ENCODE data around the gene ETV6. TPM values are rescaled to one million over a fixed set of nuclear protein-coding genes. Genes with fewer than 3 reads are reported as not detected.

Gene ETV6
- total RNA-seq, 6 donors from 2014 or later, result 22.2 to 93.2 (median 37.5) TPM

- H3K4me1 ChIP-seq, result peaks cover 51 to 70% (median 58%) of the 10 kb centered on the region in 4 donors
- TF ChIP-seq POLR2AphosphoS5 (IDR thresholded peaks at IDR 0.05), result no peak
- TF ChIP-seq EP300 (IDR thresholded peaks at IDR 0.05), result no peak
- no peak for TF ChIP-seq POLR2A (IDR thresholded peaks at IDR 0.05)
- 43 to 55% methylated on average over 2 of the region's 2 CpGs for WGBS, 2 donors
- peak overlapping the region; percentile 80 to 91 (median 83) for H3K27ac ChIP-seq
- H3K36me3 ChIP-seq, result no peaks in the 10 kb centered on the region
- H3K27me3 ChIP-seq, result no peaks in the 10 kb centered on the region
- ATAC-seq (ENCODE audit: low FRiP score in 2 of 2), result no peak
- no peak for DNase-seq
- H3K9me3 ChIP-seq, result no peaks in the 10 kb centered on the region
- H3K4me3 ChIP-seq, result no peak overlapping the region
Measured at GRCh38 chr12:11765421-11765816, 115.9 kb downstream of the ETV6 start.

- Histone ChIP-seq H3K4me3 (peak overlapping the region in 2 of 4 donors; percentile 11 to 24), H3K27ac (peak overlapping the region; percentile 80 to 91 (median 83)), H3K4me1 (peaks cover 51 to 77% (median 59%) of the 10 kb centered on the region in 4 donors), H3K27me3 (no peaks in the 10 kb centered on the region), H3K9me3 (no peaks in the 10 kb centered on the region), H3K36me3 (no peaks in the 10 kb centered on the region)
- TF ChIP-seq CTCF (IDR thresholded peaks at IDR 0.05), result no peak
- no peak for TF ChIP-seq POLR2A (IDR thresholded peaks at IDR 0.05)
- TF ChIP-seq EP300 (IDR thresholded peaks at IDR 0.05), result no peak
- peak in 1 of 2 donors; percentile 61 for TF ChIP-seq POLR2AphosphoS5 (IDR thresholded peaks at IDR 0.05)
- DNase-seq (peak; percentile 32 to 42), ATAC-seq (ENCODE audit: low FRiP score in 2 of 2) (peak; percentile 34 to 80)
- WGBS, 2 donors, result 28 to 39% methylated on average over 19 of the region's 19 CpGs
Measured at GRCh38 chr12:11765817-11766794, 116.6 kb downstream of the ETV6 start.

GRCh38 chr12:11767029-11767724 lies 117.7 kb downstream of the ETV6 start:
- DNase-seq (no peak), ATAC-seq (ENCODE audit: low FRiP score in 2 of 2) (no peak)
- WGBS, 2 donors, result 70 to 79% methylated on average over 4 of the region's 4 CpGs
- Histone ChIP-seq H3K36me3 (no peaks in the 10 kb centered on the region), H3K4me1 (peaks cover 48 to 74% (median 55%) of the 10 kb centered on the region in 4 donors), H3K27me3 (no peaks in the 10 kb centered on the region), H3K27ac (peak overlapping the region; percentile 80 to 91 (median 83)), H3K4me3 (no peak overlapping the region), H3K9me3 (no peaks in the 10 kb centered on the region)
- no peak for TF ChIP-seq POLR2A (IDR thresholded peaks at IDR 0.05)
- no peak for TF ChIP-seq POLR2AphosphoS5 (IDR thresholded peaks at IDR 0.05)
- TF ChIP-seq CTCF (IDR thresholded peaks at IDR 0.05), result no peak
- TF ChIP-seq EP300 (IDR thresholded peaks at IDR 0.05), result no peak

GRCh38 chr12:11767798-11768197 lies 118.3 kb downstream of the ETV6 start:
- Histone ChIP-seq H3K4me3 (no peak overlapping the region), H3K4me1 (peaks cover 42 to 72% (median 50%) of the 10 kb centered on the region in 4 donors), H3K9me3 (no peaks in the 10 kb centered on the region), H3K36me3 (no peaks in the 10 kb centered on the region), H3K27ac (peak overlapping the region in 2 of 4 donors; percentile 81 to 85), H3K27me3 (no peaks in the 10 kb centered on the region)
- no peak for TF ChIP-seq POLR2AphosphoS5 (IDR thresholded peaks at IDR 0.05)
- no peak for TF ChIP-seq CTCF (IDR thresholded peaks at IDR 0.05)
- no peak for TF ChIP-seq POLR2A (IDR thresholded peaks at IDR 0.05)
- TF ChIP-seq EP300 (IDR thresholded peaks at IDR 0.05), result no peak
- ATAC-seq (ENCODE audit: low FRiP score in 2 of 2) (no peak), DNase-seq (no peak)
- WGBS, 2 donors, result 56 to 76% methylated on average over 3 of the region's 3 CpGs

Measured in upper lobe of left lung (tissue), 6 donors.